ENCODE results near the gene ILDR2.
A peak's percentile ranks its signal among the peaks of the same experiment; 100 is the strongest.

The ILDR2 gene

GRCh38 chr1:166975361-166976129, at the start of gene ILDR2:
Gene ILDR2, minus strand, starts transcription at chr1:166975540. Its CDS starts 272 bp downstream, at chr1:166975268.
- peak; percentile 75 for DNase-seq (ENCODE audit: low spot score)

GRCh38 chr1:167022384-167022783, 47.0 kb upstream of the ILDR2 start:
- DNase-seq (ENCODE audit: low spot score), result no peak

- DNase-seq (ENCODE audit: low spot score), result no peak
Measured at GRCh38 chr1:167016100-167016750, 40.9 kb upstream of the ILDR2 start.

GRCh38 chr1:167013108-167013929, 38.0 kb upstream of the ILDR2 start:
- DNase-seq (ENCODE audit: low spot score), result no peak

GRCh38 chr1:167012570-167012969, 37.2 kb upstream of the ILDR2 start:
- no peak for DNase-seq (ENCODE audit: low spot score)

- no peak for DNase-seq (ENCODE audit: low spot score)
Measured at GRCh38 chr1:167011560-167012191, 36.3 kb upstream of the ILDR2 start.

- DNase-seq (ENCODE audit: low spot score), result no peak
Measured at GRCh38 chr1:167003711-167004110, 28.4 kb upstream of the ILDR2 start.

GRCh38 chr1:167002354-167002753, 27.0 kb upstream of the ILDR2 start:
- no peak for DNase-seq (ENCODE audit: low spot score)

- no peak for DNase-seq (ENCODE audit: low spot score)
Measured at GRCh38 chr1:167000546-167000945, 25.2 kb upstream of the ILDR2 start.

GRCh38 chr1:166999500-167000055, 24.2 kb upstream of the ILDR2 start:
- no peak for DNase-seq (ENCODE audit: low spot score)

- DNase-seq (ENCODE audit: low spot score), result no peak
Measured at GRCh38 chr1:166999075-166999474, 23.7 kb upstream of the ILDR2 start.

- no peak for DNase-seq (ENCODE audit: low spot score)
Measured at GRCh38 chr1:166988974-166989515, 13.7 kb upstream of the ILDR2 start, which contains the start of gene MAEL. Gene MAEL, plus strand, starts transcription at chr1:166989280. Its CDS starts 73 bp downstream, at chr1:166989353.

- DNase-seq (ENCODE audit: low spot score), result no peak
Measured at GRCh38 chr1:166981589-166981988, 6.2 kb upstream of the ILDR2 start.

GRCh38 chr1:166980818-166981217, 5.5 kb upstream of the ILDR2 start:
- no peak for DNase-seq (ENCODE audit: low spot score)

GRCh38 chr1:166980383-166980782, 5.0 kb upstream of the ILDR2 start:
- no peak for DNase-seq (ENCODE audit: low spot score)

- DNase-seq (ENCODE audit: low spot score), result no peak
Measured at GRCh38 chr1:166978821-166979220, 3.5 kb upstream of the ILDR2 start.

- DNase-seq (ENCODE audit: low spot score), result no peak
Measured at GRCh38 chr1:166977951-166978350, 2.6 kb upstream of the ILDR2 start.

GRCh38 chr1:166974647-166975345, 544 bp downstream of the ILDR2 start:
- no peak for DNase-seq (ENCODE audit: low spot score)

- DNase-seq (ENCODE audit: low spot score), result no peak
Measured at GRCh38 chr1:166972826-166973225, 2.5 kb downstream of the ILDR2 start.

GRCh38 chr1:166972193-166972592, 3.1 kb downstream of the ILDR2 start:
- no peak for DNase-seq (ENCODE audit: low spot score)

- DNase-seq (ENCODE audit: low spot score), result no peak
Measured at GRCh38 chr1:166971252-166971651, 4.1 kb downstream of the ILDR2 start.
